Fibroblast of lung (primary cell): ENCODE data around the gene IRAK3.

Experiments
- EZH2 ChIP-seq: IDR thresholded peaks from 2 replicates; pipeline ENCODE4 v1.5.1; 2012; ENCODE audit warnings: low read length, control low read depth, mild to moderate bottlenecking; ENCODE audit errors: missing control alignments
- TF ChIP-seq, protein P1 (sequence below), 2 donors: IDR thresholded peaks in 1 of 2; conservative IDR thresholded peaks in 1 of 2; 1 replicate in 1 of 2; 2 replicates in 1 of 2; pipeline ENCODE4 v1.5.1; 2011 to 2012; ENCODE audit warnings: low read length in 2 of 2, control low read depth in 1 of 2, inconsistent platforms in 1 of 2, low read depth in 1 of 2, mild to moderate bottlenecking in 1 of 2

DNA sequence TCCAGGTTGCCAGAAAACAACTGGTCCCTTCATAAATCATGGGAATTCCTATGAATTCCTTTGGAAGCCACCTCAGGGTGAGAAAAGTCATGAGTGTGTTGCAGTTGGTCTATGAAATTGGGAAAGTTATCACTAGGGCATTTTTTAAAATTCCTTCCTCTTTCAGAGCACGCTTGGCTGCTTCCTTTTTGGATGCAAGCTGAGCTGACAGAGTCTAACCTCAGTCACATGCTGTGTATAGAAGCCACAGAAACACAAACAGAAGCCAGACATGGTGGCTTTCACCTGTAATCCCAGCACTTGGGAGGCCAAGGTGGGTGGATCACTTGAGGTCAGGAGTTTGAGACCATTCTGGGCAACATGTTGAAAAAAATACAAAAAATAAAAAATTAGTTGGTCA lies 91.5 kb downstream of the IRAK3 start:
- TF ChIP-seq, protein P1, sequence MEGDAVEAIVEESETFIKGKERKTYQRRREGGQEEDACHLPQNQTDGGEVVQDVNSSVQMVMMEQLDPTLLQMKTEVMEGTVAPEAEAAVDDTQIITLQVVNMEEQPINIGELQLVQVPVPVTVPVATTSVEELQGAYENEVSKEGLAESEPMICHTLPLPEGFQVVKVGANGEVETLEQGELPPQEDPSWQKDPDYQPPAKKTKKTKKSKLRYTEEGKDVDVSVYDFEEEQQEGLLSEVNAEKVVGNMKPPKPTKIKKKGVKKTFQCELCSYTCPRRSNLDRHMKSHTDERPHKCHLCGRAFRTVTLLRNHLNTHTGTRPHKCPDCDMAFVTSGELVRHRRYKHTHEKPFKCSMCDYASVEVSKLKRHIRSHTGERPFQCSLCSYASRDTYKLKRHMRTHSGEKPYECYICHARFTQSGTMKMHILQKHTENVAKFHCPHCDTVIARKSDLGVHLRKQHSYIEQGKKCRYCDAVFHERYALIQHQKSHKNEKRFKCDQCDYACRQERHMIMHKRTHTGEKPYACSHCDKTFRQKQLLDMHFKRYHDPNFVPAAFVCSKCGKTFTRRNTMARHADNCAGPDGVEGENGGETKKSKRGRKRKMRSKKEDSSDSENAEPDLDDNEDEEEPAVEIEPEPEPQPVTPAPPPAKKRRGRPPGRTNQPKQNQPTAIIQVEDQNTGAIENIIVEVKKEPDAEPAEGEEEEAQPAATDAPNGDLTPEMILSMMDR (conservative IDR thresholded peaks at IDR 0.05 in 1 of 2, IDR thresholded peaks at IDR 0.05 in 1 of 2; ENCODE audit: low read depth in 1 of 2, low read length in 2 of 2): no peak
- TF ChIP-seq EZH2: no peak
